ENCODE data around the gene NMNAT2.

DNA sequence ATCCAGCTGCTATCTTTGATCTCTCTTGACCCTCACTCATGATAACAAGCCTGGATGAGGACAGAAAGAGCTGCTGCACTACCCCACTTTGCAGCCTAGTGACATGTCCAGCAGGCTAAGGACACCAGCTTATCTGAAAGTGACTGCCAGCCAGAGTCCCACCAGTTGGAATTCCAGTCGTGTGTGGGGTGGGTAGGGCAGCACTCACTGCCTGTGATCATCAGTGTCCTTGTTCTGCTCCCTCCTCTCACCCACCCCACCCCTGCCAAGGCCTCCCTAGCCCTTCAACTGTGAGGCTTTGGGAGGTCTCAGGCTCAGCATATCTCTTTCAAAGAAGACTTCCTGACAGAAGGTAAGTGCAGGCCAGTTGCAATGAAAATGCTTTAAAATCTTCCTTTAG, 15.5 kb upstream of the NMNAT2 start:
- no peak for TF ChIP-seq TCF12 (IDR thresholded peaks at IDR 0.05; ENCODE audit: low read depth, low read length)
- TF ChIP-seq EZH2 (IDR thresholded peaks at IDR 0.05; ENCODE audit: low read depth, low read length, severe bottlenecking) = no peak
- TF ChIP-seq, protein P1, sequence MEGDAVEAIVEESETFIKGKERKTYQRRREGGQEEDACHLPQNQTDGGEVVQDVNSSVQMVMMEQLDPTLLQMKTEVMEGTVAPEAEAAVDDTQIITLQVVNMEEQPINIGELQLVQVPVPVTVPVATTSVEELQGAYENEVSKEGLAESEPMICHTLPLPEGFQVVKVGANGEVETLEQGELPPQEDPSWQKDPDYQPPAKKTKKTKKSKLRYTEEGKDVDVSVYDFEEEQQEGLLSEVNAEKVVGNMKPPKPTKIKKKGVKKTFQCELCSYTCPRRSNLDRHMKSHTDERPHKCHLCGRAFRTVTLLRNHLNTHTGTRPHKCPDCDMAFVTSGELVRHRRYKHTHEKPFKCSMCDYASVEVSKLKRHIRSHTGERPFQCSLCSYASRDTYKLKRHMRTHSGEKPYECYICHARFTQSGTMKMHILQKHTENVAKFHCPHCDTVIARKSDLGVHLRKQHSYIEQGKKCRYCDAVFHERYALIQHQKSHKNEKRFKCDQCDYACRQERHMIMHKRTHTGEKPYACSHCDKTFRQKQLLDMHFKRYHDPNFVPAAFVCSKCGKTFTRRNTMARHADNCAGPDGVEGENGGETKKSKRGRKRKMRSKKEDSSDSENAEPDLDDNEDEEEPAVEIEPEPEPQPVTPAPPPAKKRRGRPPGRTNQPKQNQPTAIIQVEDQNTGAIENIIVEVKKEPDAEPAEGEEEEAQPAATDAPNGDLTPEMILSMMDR (IDR thresholded peaks at IDR 0.05; ENCODE audit: control extremely low read depth in 1 of 3, insufficient read depth in 1 of 3, low read depth in 1 of 3, low read length in 3 of 3) = no peak
- TF ChIP-seq, protein P2, sequence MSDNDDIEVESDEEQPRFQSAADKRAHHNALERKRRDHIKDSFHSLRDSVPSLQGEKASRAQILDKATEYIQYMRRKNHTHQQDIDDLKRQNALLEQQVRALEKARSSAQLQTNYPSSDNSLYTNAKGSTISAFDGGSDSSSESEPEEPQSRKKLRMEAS (IDR thresholded peaks at IDR 0.05) = no peak
- no peak for TF ChIP-seq KDM5A (IDR thresholded peaks at IDR 0.05; ENCODE audit: low read length)
